ENCODE results near the gene CARD11.
A peak's percentile ranks its signal among the peaks of the same experiment; 100 is the strongest.
"Not testable (repeated sequence)": the region's sequence is repeated elsewhere in the genome, so short reads cannot be mapped to it uniquely, and the experiment has no call there.

The CARD11 gene

GRCh38 chr7:2959103-2959680 lies 84.5 kb downstream of the CARD11 start:
- no peak for DNase-seq

GRCh38 chr7:2958416-2959102 lies 85.1 kb downstream of the CARD11 start:
- DNase-seq, result no peak

- DNase-seq, result not testable (repeated sequence)
Measured at GRCh38 chr7:2957369-2957727, 86.3 kb downstream of the CARD11 start.

GRCh38 chr7:2956526-2957368 lies 86.9 kb downstream of the CARD11 start:
- DNase-seq, result peak; percentile 79

GRCh38 chr7:2956076-2956475 lies 87.6 kb downstream of the CARD11 start:
- no peak for DNase-seq

GRCh38 chr7:2955269-2955668 lies 88.4 kb downstream of the CARD11 start:
- DNase-seq, result no peak

- peak; percentile 73 for DNase-seq
Measured at GRCh38 chr7:2954433-2954853, 89.2 kb downstream of the CARD11 start.

- DNase-seq, result no peak
Measured at GRCh38 chr7:2953588-2954407, 89.9 kb downstream of the CARD11 start.

- DNase-seq, result no peak
Measured at GRCh38 chr7:2953099-2953498, 90.6 kb downstream of the CARD11 start.

- no peak for DNase-seq
Measured at GRCh38 chr7:2952316-2952715, 91.4 kb downstream of the CARD11 start.

GRCh38 chr7:2950578-2950977 lies 93.1 kb downstream of the CARD11 start:
- DNase-seq, result no peak

GRCh38 chr7:2948749-2949148 lies 94.9 kb downstream of the CARD11 start:
- DNase-seq, result no peak

- no peak for DNase-seq
Measured at GRCh38 chr7:2947058-2947780, 96.4 kb downstream of the CARD11 start.

- no peak for DNase-seq
Measured at GRCh38 chr7:2945171-2945570, 98.5 kb downstream of the CARD11 start.

GRCh38 chr7:2944739-2945138 lies 98.9 kb downstream of the CARD11 start:
- no peak for DNase-seq

- no peak for DNase-seq
Measured at GRCh38 chr7:2943851-2944601, 99.6 kb downstream of the CARD11 start.

GRCh38 chr7:2941216-2941859 lies 102.3 kb downstream of the CARD11 start:
- DNase-seq, result no peak

- no peak for DNase-seq
Measured at GRCh38 chr7:2940466-2940865, 103.2 kb downstream of the CARD11 start.

- no peak for DNase-seq
Measured at GRCh38 chr7:2939193-2939885, 104.3 kb downstream of the CARD11 start.

- no peak for DNase-seq
Measured at GRCh38 chr7:2938514-2939192, 105.0 kb downstream of the CARD11 start.

Measured in activated CD4-positive, alpha-beta T cell treated with anti-CD3 and anti-CD28 coated beads, Interleukin-10, Interleukin-2, amounts not matched to agents 100 ng/mL and 50 ng/mL, durations not matched to agents 16 hours and 8 hours (primary cell).